ENCODE measurements around the gene SPATA31C1. TPM values are rescaled to one million over a fixed set of nuclear protein-coding genes. Genes with fewer than 3 reads are reported as not detected.
"Not testable (repeated sequence)": the region's sequence is repeated elsewhere in the genome, so short reads cannot be mapped to it uniquely, and the experiment has no call there.

The SPATA31C1 gene
- total RNA-seq, 1 experiment from 2014 or later = not detected

DNA sequence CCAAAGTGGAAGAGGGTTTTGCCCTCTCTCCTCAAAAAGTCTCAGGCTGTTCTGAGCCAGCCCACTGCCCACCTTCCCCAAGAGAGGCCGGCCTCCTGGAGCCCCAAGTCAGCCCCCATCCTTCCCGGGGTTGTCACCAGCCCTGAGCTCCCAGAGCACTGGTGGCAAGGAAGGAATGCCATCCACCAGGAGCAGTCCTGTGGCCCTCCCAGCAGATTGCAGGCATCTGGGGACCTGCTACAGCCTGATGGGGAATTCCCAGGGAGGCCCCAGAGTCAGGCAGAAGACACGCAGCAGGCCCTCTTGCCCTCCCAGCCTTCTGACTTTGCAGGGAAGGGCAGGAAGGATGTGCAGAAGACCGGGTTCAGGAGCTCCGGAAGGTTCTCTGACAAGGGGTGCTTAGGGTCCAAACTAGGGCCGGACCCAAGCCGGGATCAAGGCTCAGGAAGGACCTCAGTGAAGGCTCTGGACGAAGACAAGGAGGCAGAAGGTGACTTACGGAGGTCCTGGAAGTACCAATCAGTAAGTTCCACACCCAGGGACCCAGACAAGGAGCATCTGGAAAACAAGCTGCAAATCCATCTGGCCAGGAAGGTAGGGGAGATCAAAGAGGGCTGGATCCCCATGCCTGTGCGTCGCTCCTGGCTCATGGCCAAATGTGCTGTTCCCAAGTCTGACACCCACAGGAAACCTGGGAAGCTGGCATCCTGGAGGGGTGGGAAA lies 31.4 kb upstream of the SPATA31C1 start:
- DNase-seq (ENCODE audit: low read depth) = peak; percentile 23

DNA sequence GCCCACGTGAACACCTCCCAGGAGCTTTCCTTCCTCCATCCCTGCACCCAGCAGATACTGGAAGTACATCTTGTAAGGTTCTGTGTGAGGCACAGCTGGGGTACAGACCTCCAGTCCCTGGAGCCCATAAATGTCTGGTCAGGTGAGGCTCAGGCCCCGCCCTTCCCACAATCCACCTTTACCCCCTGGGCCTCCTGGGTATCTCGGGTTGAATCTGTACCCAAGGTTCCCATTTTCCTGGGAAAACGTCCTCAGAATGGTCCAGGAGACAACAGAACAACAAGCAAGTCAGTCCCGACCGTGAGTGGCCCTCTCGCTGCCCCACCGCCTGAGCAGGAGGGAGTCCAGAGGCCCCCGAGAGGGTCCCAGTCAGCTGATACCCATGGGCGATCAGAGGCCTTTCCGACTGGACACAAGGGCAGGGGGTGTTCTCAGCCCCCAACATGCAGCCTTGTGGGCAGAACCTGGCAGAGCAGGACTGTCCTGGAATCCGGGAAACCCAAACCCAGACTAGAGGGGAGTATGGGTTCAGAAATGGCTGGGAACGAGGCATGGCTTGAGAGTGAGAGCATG lies 30.7 kb upstream of the SPATA31C1 start:
- no peak for DNase-seq (ENCODE audit: low read depth)

DNA sequence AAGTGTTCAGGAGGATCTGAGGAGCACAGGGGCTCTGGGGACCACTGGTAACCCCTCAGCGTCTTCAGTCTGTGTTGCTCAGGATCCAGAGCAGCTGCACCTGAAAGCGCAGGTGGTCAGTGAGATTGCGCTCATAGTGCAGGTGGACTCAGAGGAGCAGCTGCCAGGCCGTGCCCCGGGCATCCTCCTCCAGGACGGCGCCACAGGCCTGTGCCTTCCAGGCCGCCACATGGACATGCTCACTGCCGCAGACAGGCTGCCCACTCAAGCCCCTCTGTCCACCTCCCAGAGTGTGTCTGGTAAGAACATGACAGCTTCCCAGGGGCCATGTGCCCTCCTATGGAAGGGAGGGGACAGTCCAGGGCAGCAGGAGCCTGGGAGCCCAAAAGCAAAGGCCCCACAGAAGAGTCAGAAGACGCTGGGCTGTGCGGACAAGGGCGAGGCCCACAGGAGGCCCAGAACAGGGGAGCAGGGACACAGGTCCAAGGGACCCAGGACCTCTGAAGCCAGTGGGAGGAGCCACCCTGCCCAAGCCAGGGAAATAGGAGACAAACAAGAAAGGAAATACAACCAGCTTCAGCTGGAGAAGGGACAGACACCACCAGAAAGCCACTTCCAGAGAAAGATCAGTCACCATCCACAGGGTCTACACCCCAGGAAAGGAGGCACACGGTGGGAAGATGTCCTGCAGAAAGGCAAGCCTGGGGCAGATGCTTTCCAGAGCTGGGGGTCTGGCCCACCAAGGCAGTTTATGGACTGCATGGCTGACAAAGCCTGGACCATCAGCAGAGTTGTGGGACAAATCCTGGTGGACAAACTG lies 29.9 kb upstream of the SPATA31C1 start:
- DNase-seq (ENCODE audit: low read depth) = no peak

GRCh38 chr9:87888501-87888900 lies 29.3 kb upstream of the SPATA31C1 start:
- DNase-seq (ENCODE audit: low read depth) = no peak

GRCh38 chr9:87889065-87889881 lies 28.5 kb upstream of the SPATA31C1 start:
- DNase-seq (ENCODE audit: low read depth) = no peak

DNA sequence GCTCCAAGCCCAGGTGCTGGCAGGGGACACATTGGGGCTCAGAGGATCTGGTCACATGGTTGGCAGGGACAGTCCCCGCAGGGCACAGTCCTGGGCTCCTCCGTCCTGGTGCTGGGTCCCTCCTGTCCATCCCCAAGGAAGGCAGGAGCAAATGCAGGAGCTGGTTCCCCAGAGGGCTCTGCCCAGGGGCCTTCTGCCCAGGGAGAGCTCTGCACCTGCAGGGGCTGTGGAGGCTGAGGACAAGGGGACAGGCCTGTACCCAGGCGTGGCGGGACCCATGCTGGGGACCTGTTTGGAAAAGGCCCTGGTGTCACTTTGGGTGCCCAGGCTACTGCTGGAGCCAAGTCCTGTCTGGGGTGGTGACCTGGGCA lies 27.9 kb upstream of the SPATA31C1 start:
- no peak for DNase-seq (ENCODE audit: low read depth)

GRCh38 chr9:87890837-87891236 lies 26.9 kb upstream of the SPATA31C1 start:
- DNase-seq (ENCODE audit: low read depth) = no peak

GRCh38 chr9:87891754-87892153 lies 26.0 kb upstream of the SPATA31C1 start:
- DNase-seq (ENCODE audit: low read depth) = no peak

- DNase-seq (ENCODE audit: low read depth) = no peak
Measured at GRCh38 chr9:87892956-87893355, 24.8 kb upstream of the SPATA31C1 start.

GRCh38 chr9:87894998-87895625 lies 22.6 kb upstream of the SPATA31C1 start:
- DNase-seq (ENCODE audit: low read depth) = no peak

GRCh38 chr9:87896891-87897290 lies 20.9 kb upstream of the SPATA31C1 start:
- no peak for DNase-seq (ENCODE audit: low read depth)

DNA sequence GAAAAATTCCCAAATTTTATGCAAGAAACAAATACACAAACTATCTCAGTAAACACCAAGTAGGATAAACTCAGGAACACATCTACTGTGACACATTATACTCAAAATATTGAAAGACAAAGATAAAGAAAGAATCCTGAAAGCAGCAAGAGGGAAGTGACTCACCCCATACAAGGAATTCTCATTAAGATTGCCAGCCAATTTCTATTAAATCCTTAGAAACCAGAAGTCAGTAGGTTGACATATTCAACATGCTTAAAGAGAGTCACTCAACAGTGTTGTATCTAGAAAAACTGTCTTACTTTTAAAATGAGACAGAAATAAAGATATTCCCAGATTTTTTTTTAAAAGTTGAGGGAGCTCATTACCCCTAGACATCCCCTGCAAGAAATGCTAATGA lies 19.6 kb upstream of the SPATA31C1 start:
- DNase-seq (ENCODE audit: low read depth) = peak; percentile 79

GRCh38 chr9:87902371-87902770 lies 15.4 kb upstream of the SPATA31C1 start:
- not testable (repeated sequence) for DNase-seq (ENCODE audit: low read depth)

GRCh38 chr9:87909310-87910041 lies 8.3 kb upstream of the SPATA31C1 start:
- no peak for DNase-seq (ENCODE audit: low read depth)

- DNase-seq (ENCODE audit: low read depth) = no peak
Measured at GRCh38 chr9:87910821-87911220, 6.9 kb upstream of the SPATA31C1 start.

GRCh38 chr9:87919013-87919412 lies 1.3 kb downstream of the SPATA31C1 start:
- DNase-seq (ENCODE audit: low read depth) = not testable (repeated sequence)

DNA sequence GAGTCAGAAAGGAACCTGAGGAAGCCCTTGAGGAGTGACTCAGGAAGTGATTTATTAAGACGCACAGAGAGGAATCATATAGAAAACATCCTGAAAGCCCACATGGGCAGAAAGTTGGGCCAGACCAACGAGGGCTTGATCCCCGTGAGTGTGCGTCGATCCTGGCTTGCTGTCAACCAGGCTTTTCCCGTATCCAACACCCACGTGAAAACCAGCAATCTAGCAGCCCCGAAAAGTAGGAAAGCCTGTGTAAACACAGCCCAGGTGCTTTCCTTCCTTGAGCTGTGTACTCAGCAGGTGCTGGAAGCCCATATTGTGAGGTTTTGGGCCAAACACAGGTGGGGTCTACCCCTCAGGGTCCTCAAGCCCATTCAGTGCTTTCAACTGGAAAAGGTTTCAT lies 3.8 kb downstream of the SPATA31C1 start:
- DNase-seq (ENCODE audit: low read depth) = not testable (repeated sequence)

DNA sequence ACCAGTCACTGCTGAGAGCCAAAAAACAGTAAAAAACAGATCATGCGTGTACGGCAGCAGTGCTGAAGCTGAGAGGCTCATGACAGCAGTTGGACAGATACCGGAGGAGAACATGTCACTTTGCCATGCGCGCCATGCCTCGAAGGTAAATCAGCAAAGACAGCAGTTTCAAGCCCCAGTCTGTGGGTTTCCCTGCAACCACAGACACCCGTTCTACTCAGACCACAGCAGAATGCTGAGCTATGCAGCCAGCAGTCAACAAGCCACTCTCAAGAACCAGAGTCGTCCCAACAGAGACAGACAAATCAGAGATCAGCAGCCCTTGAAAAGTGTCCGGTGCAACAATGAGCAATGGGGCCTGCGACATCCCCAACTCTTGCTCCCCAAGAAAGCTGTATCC lies 5.2 kb downstream of the SPATA31C1 start:
- not testable (repeated sequence) for DNase-seq (ENCODE audit: low read depth)

- not testable (repeated sequence) for DNase-seq (ENCODE audit: low read depth)
Measured at GRCh38 chr9:87924851-87925250, 7.1 kb downstream of the SPATA31C1 start.

GRCh38 chr9:87929152-87929551 lies 11.4 kb downstream of the SPATA31C1 start:
- DNase-seq (ENCODE audit: low read depth) = not testable (repeated sequence)

Data from HT1080 (cell line).